Omental fat pad (tissue), 4 donors: ENCODE data around the gene ATRN. TPM values are rescaled to one million over a fixed set of nuclear protein-coding genes. Genes with fewer than 3 reads are reported as not detected.
"Not testable (repeated sequence)": the region's sequence is repeated elsewhere in the genome, so short reads cannot be mapped to it uniquely, and the experiment has no call there.

ENCODE experiments used
- ATAC-seq: fragments of 150-250 bp; one replicate; pipeline ENCODE4 v1.9.1; 2016; ENCODE audit warnings: mild to moderate bottlenecking, moderate library complexity; ENCODE audit not compliant: low FRiP score
- DNase-seq: peaks from one replicate; pipeline ENCODE4 v3.0.0-alpha.2; 2019; ENCODE audit warnings: low spot score
- CTCF ChIP-seq, 3 donors: fragments of 450-650 bp; IDR thresholded peaks; one replicate each; pipeline ENCODE4 v1.5.1; 2016 to 2017; ENCODE audit warnings: antibody characterized with exemption in 3 of 3, mild to moderate bottlenecking in 3 of 3, moderate library complexity in 2 of 3
- total RNA-seq, 4 donors: library from RNA; depleted of rRNA; stranded (reverse); fragments of >200 nt; gene quantifications; one replicate each; pipeline ENCODE4 v1.1.0, GENCODE V29; 2016

Gene ATRN
- total RNA-seq, 4 donors from 2014 or later: 20.2 to 32.9 (median 26.3) TPM

DNA sequence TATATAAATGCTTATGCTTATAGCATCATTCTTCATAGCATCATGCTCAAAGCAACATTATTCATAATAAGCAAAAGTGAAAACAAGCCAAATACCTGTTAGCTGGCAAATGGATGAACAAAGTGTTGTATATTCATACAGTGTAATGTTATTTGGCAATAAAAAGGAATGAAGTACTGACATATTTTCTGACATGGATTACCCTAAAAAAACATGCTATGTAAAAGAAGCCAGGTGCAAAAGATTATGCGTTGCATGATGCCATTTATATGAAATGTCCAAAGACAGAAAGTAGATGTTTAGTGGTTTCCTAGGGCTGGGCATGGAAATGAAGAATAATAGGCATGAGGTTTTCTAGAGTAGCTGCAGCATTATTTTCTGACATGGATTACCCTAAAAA lies 115.3 kb downstream of the ATRN start:
- no peak for ATAC-seq
- DNase-seq: no peak
- no peak for TF ChIP-seq CTCF (IDR thresholded peaks at IDR 0.05)

- ATAC-seq (no peak), DNase-seq (no peak)
- no peak for TF ChIP-seq CTCF (IDR thresholded peaks at IDR 0.05)
Observed at GRCh38 chr20:3590164-3590563, 119.3 kb downstream of the ATRN start.

GRCh38 chr20:3592931-3593330 lies 122.1 kb downstream of the ATRN start:
- no peak for DNase-seq
- no peak for TF ChIP-seq CTCF (IDR thresholded peaks at IDR 0.05)
- no peak for ATAC-seq

DNA sequence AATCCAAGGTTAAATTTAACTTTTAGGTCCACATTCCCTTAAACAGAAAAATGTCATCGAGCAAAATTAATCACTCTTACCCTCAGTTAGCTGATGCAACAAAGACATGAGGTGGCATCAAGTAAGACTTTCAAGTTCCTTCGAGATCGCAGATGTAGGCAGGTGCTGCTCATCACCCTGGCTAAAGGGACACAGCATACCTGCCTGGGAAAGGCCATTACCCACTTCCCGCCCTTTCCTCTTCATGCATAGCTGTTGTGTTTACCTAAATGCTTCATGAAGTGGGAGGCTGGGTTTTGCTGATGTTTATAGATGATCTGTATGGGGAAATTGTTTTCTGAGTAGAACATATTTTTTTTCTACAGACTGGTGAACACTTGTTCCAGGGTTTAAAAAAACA lies 124.7 kb downstream of the ATRN start:
- no peak for DNase-seq
- no peak for TF ChIP-seq CTCF (IDR thresholded peaks at IDR 0.05)
- ATAC-seq: no peak

- no peak for ATAC-seq
- no peak for DNase-seq
Observed at GRCh38 chr20:3603108-3603507, 132.3 kb downstream of the ATRN start.

GRCh38 chr20:3605386-3605886 lies 134.6 kb downstream of the ATRN start:
- not testable (repeated sequence) for ATAC-seq

More at GRCh38 chr20:3603108-3603507, 132.3 kb downstream of the ATRN start:
- no peak for TF ChIP-seq CTCF (IDR thresholded peaks at IDR 0.05)

DNA sequence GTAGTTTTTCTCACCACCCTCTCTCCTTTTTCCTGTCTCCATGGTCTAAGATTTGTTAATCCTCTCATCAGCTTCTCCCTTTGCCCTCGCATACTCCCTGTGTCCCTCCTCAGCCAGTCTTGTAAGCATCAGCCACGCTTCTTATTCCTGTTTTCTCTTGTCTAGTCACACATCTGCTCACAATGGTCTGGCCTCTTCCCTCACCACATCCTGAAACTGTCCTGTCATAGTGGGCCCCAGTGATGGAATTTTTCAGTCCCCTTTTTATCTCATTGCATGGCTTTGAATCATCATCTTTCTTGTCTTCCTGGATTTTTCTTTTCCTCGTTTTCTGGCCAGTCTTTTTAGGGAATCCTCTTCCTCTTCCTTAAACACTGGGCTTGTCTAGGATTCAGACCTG lies 135.2 kb downstream of the ATRN start:
- ATAC-seq: no peak
- no peak for DNase-seq
- no peak for TF ChIP-seq CTCF (IDR thresholded peaks at IDR 0.05)

More at GRCh38 chr20:3605386-3605886, 134.6 kb downstream of the ATRN start:
- DNase-seq: not testable (repeated sequence)

DNA sequence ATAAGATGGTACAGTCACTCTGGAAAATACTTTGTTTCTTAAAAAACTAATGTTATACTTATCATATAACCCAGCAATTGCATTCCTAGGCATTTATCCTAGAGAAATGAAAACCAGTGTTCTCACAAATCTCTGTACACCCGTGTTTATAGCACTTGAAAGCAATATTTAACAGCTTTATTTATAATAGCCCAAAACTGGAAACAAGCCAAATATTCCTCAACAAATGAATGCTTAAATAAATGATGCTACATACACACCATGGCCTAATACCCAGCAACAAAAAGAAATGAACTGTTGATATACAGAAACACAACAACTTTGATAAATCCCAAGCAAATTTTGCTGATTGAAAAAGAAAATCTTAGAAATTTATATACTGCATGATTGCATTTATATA lies 141.1 kb downstream of the ATRN start:
- TF ChIP-seq CTCF (IDR thresholded peaks at IDR 0.05): no peak
- ATAC-seq (no peak), DNase-seq (no peak)
